GM12878 (cell line): ENCODE measurements around the gene PAPPA.

Experiments
- CHD1 ChIP-seq: IDR thresholded peaks from 2 replicates; pipeline ENCODE4 v1.6.1; 2012; ENCODE audit warnings: low read depth, low read length, improper control_type of control experiment
- CTCF ChIP-seq, 3 experiments: IDR thresholded peaks in 2 of 3; conservative IDR thresholded peaks in 1 of 3; 2 replicates each; pipeline ENCODE4 v1.5.1; 2011; ENCODE audit warnings: low read depth in 3 of 3, low read length in 3 of 3, mild to moderate bottlenecking in 3 of 3, control low read depth in 2 of 3, moderate library complexity in 2 of 3, inconsistent platforms in 1 of 3, mixed read lengths in 1 of 3; ENCODE audit not compliant: control insufficient read depth in 2 of 3, insufficient read depth in 1 of 3; ENCODE audit errors: extremely low read depth in 1 of 3
- POLR2A ChIP-seq: IDR thresholded peaks from 2 replicates; pipeline ENCODE4 v1.6.1; 2011; ENCODE audit warnings: low read depth, mild to moderate bottlenecking, low read length
- SRF ChIP-seq, 2 experiments: IDR thresholded peaks; 2 replicates each; pipeline ENCODE4 v1.6.1; 2011; ENCODE audit warnings: low read depth in 2 of 2, low read length in 2 of 2, mild to moderate bottlenecking in 1 of 2, moderate library complexity in 1 of 2
- ZNF274 ChIP-seq: IDR thresholded peaks from one replicate; pipeline ENCODE4 v1.8.0; 2011; ENCODE audit not compliant: insufficient read length, insufficient read depth

- no peak for TF ChIP-seq CTCF (IDR thresholded peaks at IDR 0.05 in 2 of 3, conservative IDR thresholded peaks at IDR 0.05 in 1 of 3; ENCODE audit: control insufficient read depth in 2 of 3, extremely low read depth in 1 of 3, insufficient read depth in 1 of 3, low read depth in 3 of 3, low read length in 3 of 3)
- no peak for TF ChIP-seq CHD1
- no peak for TF ChIP-seq ZNF274
- TF ChIP-seq SRF (IDR thresholded peaks at IDR 0.05; ENCODE audit: low read depth in 2 of 2, low read length in 2 of 2), result no peak
- TF ChIP-seq POLR2A, result no peak
Measured at GRCh38 chr9:116133163-116133562, 20.4 kb upstream of the PAPPA start.
